DMS114 treated with DMSO at 0.1 percent for 48 hours (cell line): ENCODE results near the gene KLHL8.
"Not testable (repeated sequence)": the region's sequence is repeated elsewhere in the genome, so short reads cannot be mapped to it uniquely, and the experiment has no call there.

ENCODE experiments used
- DNase-seq: peaks from one replicate; lab custom pipeline; 2025; ENCODE audit not compliant: unreplicated experiment; lab: John Stamatoyannopoulos, UW

Gene KLHL8

GRCh38 chr4:87180767-87181166, 39.7 kb downstream of the KLHL8 start:
- no peak for DNase-seq

GRCh38 chr4:87179751-87180150, 40.7 kb downstream of the KLHL8 start:
- no peak for DNase-seq

GRCh38 chr4:87174672-87175071, 45.7 kb downstream of the KLHL8 start:
- no peak for DNase-seq

GRCh38 chr4:87171944-87172343, 48.5 kb downstream of the KLHL8 start:
- no peak for DNase-seq

GRCh38 chr4:87166296-87166854, 54.0 kb downstream of the KLHL8 start:
- DNase-seq = no peak

GRCh38 chr4:87165892-87166291, 54.5 kb downstream of the KLHL8 start:
- no peak for DNase-seq

GRCh38 chr4:87153078-87153870, 67.1 kb downstream of the KLHL8 start:
- no peak for DNase-seq

- no peak for DNase-seq
These were observed 67.9 kb downstream of the KLHL8 start for GRCh38 chr4:87152310-87153041.

- DNase-seq = no peak
These were observed 68.7 kb downstream of the KLHL8 start for GRCh38 chr4:87151730-87152129.

- peak; percentile 49 for DNase-seq
These were observed 69.7 kb downstream of the KLHL8 start for GRCh38 chr4:87150498-87151261.

- no peak for DNase-seq
These were observed 73.3 kb downstream of the KLHL8 start for GRCh38 chr4:87147116-87147515.

- DNase-seq = not testable (repeated sequence)
These were observed 74.5 kb downstream of the KLHL8 start for GRCh38 chr4:87145934-87146333.

- DNase-seq = no peak
These were observed 76.1 kb downstream of the KLHL8 start for GRCh38 chr4:87144356-87144755.

- no peak for DNase-seq
These were observed 79.0 kb downstream of the KLHL8 start for GRCh38 chr4:87141428-87141827.

- no peak for DNase-seq
These were observed 86.3 kb downstream of the KLHL8 start for GRCh38 chr4:87134122-87134521.

GRCh38 chr4:87133183-87133582, 87.2 kb downstream of the KLHL8 start:
- no peak for DNase-seq

GRCh38 chr4:87132035-87132434, 88.4 kb downstream of the KLHL8 start:
- no peak for DNase-seq

- DNase-seq = no peak
These were observed 89.3 kb downstream of the KLHL8 start for GRCh38 chr4:87130985-87131703.

GRCh38 chr4:87129681-87130080, 90.7 kb downstream of the KLHL8 start:
- no peak for DNase-seq

GRCh38 chr4:87128006-87128705, 92.3 kb downstream of the KLHL8 start:
- DNase-seq = no peak
